Left ventricle myocardium superior (tissue), 1 donor: ENCODE results near the gene LAMTOR1. TPM values are rescaled to one million over a fixed set of nuclear protein-coding genes. Genes with fewer than 3 reads are reported as not detected.

ENCODE experiments used
- ATAC-seq: fragments of 200-7000 bp; cut with Tn5 transposase; one replicate; pipeline ENCODE4 v1.9.1; 2020; ENCODE audit warnings: mild to moderate bottlenecking, moderate library complexity
- DNase-seq: peaks from one replicate; pipeline ENCODE4 v3.0.0-alpha.2; 2020
- intact Hi-C: fragments of 100-400 bp; cut with micrococcal nuclease; formaldehyde crosslinking; loops from one replicate; pipeline ENCODE4 v1.11.0; 2022
- total RNA-seq: library from RNA; stranded (reverse); fragmentation: NEBNext Ultra II Directional; extraction: Animal tissue kit (Norgen Biotek cat#: 25700); gene quantifications from one replicate; pipeline ENCODE4 v1.2.1, GENCODE V29; 2021
- donor health status: DM: no; HTN: yes; CAD: no; lungs with severe emphysema.

Gene LAMTOR1
- total RNA-seq, 1 donor from 2014 or later, result 75.6 TPM

DNA sequence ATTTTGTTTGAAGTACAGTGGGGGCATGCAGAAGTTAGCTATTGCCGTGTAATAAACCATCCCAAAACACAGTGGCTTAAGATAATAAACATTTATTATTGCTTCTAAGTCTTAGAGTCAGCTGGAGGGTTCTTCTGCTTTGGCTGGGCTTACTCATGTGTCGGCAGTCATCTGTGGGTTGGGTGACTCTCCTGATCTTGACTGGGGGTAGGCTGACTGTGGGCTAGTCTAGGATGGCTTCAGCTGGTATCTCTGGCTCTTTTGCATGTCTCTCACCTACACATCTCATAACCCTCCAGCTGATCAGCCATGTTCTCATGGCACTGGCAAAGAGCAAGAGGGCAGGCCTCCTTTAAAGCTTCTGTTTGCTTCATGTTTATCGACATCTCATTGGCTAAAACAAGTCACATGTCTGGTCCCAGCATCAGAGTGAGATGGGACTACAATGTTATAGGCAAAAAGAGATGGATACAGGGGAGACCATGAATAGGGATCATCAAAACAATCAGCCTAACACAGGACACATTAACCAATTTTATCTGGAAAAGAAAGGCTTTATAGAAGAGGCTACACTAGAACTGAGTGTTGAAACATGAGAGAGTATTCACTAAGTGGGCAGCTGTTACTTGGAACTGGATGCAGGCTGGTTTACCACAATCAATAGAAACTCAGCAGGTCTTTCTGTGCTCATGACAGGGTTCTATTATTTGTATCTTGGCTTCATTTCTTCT lies 17.3 kb downstream of the LAMTOR1 start:
- no peak for DNase-seq
- intact Hi-C loops, result no loop called here
- no peak for ATAC-seq

DNA sequence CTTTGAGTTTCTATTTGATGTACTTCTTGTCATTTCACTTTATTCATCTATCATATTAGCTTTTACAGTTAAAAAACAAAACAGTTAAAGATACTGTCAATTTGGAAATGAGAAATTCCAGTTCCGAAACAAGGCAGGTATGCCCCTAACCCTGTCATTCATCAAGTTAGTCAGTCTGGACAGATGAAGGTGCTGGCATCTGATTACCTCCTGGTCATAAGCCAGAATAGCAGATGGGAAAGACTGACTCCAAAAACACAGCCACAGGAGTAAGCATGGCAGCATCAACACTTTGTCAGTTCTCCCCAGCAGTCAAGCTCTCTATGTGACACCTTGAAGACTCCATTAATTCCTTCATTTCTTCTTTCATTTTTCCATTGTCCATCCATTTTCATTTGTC lies 18.1 kb downstream of the LAMTOR1 start:
- DNase-seq (no peak), ATAC-seq (no peak)
- intact Hi-C loops, result loop anchor here (5.0 kb wide), 1 partner anchor 43 kb away; no protein-coding TSS in a partner anchor

DNA sequence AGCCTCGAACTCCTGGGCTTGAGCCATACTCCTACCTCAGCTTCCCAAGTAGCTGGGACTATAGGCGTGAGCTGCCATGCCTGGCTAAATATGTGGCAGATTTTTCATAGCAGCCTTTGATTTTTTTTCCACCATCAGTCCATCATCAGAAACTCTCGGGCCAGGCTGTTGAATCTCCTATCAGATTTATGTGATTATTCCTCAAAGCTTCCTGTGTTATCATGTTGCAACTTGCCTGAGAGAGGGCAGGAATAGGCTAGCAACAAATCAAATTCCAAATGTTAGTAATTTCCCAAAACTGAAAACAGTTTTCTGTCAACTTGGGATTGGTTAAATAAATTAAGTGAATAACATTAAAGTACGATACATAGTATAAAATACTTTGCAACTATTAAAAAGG lies 19.0 kb downstream of the LAMTOR1 start:
- intact Hi-C loops, result loop anchor here (5.0 kb wide), 1 partner anchor 42 kb away; no protein-coding TSS in a partner anchor
- no peak for ATAC-seq

DNA sequence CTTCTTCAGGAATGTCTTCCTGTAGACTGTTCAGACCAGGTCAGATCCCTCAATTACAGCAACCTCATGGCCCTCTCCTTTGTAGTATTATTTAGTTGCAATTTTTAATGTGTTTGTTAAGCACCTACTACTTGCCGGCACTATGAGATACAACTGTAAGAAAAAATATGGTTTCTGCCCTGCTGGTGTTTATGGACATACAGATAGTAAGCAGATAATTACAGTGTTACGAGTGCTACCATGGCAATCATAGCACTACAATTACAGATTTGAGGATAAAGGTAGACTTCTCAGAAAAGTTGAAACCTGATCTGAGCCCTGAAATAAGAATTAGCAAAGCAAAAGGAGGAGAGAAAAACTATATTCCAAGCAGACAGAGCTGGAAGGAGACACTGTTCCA lies 19.7 kb downstream of the LAMTOR1 start:
- intact Hi-C loops, result loop anchor here (5.0 kb wide), 1 partner anchor 41 kb away; no protein-coding TSS in a partner anchor
- no peak for DNase-seq
- ATAC-seq, result no peak

More for the DNA sequence above, 19.0 kb downstream of the LAMTOR1 start:
- DNase-seq, result no peak

DNA sequence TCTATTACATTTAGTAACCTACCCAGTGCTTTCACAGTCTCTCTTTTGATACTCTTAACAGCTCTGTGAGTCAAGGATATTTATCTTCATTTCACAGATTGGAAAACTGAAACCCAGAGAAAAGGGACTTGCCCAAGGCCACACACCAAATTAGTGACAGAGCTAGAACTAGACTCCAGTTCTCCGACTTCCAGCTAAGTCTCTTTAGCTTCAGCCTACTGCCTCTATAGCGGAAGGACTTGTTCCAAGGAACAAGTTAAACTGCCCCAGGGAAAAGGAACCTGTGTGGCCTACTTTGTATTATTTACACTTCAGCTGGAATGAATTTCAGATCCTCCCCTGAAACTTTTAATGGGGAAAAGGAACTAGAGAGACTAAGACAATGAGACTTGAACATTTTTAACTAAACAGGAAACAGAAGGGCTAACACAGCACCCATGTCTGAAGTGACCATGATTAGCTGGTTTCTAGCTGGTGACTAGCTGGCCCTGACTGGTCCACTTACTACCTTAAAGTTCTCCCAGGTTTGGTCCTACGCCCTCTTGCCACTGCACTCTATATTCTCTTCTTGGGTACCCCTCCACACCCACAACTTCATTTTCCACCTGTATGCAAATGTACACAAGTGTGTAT lies 21.2 kb downstream of the LAMTOR1 start:
- no peak for ATAC-seq
- intact Hi-C loops, result loop anchor here (5.0 kb wide), 1 partner anchor 40 kb away; no protein-coding TSS in a partner anchor
- no peak for DNase-seq

DNA sequence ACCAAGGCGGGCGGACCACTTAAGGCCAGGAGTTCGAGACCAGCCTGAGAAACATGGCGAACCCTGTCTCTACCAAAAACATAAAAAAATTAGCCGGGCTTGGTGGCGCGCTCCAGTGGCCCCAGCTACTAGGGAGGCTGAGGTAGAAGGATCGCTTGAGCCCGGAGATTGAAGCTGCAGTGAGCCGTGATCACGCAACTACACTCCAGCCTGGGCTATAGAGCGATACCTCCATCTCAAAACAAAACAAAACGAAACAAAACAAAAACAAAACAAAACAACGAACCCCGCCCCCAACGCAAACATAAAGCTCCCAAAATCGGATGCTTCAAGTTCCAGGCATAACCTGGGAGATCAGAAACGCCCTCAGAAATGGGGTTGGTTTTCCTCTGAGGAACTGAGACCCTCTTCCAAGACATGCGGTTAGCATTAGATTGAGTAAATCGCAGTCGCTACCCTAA lies 21.9 kb downstream of the LAMTOR1 start:
- no peak for ATAC-seq
- no peak for DNase-seq
- intact Hi-C loops, result loop anchor here (5.0 kb wide), 1 partner anchor 39 kb away; no protein-coding TSS in a partner anchor

DNA sequence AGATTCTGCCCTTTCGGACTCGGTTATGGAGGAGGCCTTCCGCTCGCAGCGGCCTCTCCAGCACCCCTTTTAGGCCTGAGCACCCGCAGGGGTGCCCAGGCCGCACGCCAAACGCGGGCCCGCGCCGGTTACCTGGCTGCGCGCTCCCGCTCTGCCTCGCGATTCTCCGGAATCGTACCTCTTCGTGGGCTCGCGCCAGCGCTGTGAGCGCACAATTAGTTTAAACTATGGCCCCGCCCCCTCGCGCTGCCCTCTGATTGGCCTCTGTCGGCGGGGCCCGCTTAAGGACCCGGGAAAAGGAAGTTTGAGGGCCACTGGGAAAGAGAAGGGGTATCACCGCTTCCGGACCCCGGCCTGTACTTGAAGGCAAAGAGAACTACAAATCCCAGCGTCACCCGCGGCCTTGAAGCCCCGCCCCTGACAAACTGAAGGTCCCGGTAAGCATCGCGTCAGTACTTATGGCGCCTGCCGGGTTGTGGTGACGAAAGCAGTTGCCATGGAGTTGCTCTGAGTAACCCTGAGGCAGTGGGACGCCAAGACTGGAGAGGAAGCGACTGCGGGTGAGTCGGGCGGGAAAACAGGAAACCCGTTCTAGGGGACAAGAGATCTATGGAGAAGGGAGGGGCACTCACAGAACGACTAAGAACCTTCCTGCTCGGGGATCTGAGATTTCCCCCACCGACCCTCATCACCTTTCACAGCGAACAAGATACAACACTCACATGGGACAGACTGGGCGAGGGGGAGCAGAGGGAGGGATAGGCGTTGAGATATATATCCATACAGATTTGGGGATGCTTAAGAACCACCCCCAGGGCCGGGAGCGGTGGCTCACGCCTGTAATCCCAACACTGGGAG lies 22.5 kb downstream of the LAMTOR1 start, which contains the start of the genes LRRC51 and NUMA1:
LRRC51 (plus strand) TSS at position 525 of the 858 bp plus-strand sequence. CDS start 8,234 bp downstream, outside the sequence.
NUMA1 (minus strand) TSS at position 217 of the 858 bp plus-strand sequence. CDS start 44,599 bp downstream, outside the sequence.
- ATAC-seq (peak; percentile 96), DNase-seq (peak; percentile 99)
- intact Hi-C loops, result loop anchor here (5.0 kb wide), 1 partner anchor 38 kb away; no protein-coding TSS in a partner anchor

DNA sequence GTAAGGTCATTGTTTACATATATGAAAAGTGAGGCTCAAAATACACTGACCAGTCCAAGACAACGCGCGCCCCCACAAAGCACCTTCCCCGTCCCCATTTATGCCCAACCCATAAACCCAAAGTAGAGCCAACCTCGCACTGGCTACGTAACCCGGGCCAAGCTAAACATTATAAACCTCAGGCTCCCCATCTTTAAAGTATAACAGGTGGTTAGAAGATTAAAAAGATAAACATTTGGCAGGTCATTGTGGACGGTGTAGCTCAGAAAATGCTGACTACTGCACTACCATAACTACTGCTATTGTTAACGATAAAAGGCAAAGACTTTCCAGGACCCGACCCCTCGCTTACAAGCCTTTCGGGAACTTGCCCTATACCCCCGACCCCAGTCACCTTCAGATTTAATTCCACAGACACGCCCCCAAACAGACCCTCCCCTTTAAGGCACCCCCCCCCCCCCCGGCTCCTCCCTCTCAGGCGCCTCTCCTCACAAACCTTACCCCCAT lies 23.2 kb downstream of the LAMTOR1 start:
- peak; percentile 50 for ATAC-seq

DNA sequence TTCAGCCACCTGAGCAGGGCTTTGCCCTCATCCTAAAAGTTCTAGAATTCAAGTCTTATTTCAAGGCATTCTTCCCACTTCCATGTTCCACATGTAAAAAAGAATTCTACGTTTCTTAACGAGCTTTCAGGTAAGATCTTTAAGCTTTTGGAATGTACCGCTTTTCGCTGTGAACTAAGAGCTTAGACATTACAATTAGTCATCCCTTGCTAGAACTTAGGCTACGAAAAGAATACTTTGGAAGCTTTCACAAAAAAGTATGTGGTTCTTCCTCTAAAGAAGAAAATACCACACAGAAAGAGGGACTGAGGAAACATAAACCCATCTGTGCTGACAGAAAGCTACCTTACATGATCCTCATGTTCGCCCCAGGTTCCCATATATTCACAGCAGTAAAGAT lies 24.6 kb downstream of the LAMTOR1 start:
- intact Hi-C loops, result no loop called here
- no peak for DNase-seq
- no peak for ATAC-seq

More for the DNA sequence above, 23.2 kb downstream of the LAMTOR1 start:
- DNase-seq, result no peak
- intact Hi-C loops, result loop anchor here (5.0 kb wide), 1 partner anchor 38 kb away; no protein-coding TSS in a partner anchor

DNA sequence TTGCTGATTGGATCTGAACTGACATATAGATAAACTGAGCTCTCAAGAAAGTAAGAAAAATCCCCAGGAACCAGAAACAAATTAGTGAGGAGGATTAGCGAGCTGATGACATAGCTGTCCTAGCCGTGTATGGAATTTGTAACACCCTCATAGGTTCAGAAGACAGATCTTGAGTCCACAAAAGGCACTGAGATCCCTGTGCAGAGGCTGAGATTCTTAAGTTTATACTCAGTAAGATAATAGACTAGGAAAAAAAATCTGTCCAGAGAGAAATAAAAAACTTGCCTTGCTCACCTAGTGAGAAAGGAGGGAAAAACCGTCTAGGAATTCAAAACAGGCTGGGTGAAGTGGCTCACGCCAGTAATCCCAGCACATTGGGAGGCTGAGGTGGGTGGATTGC lies 27.3 kb downstream of the LAMTOR1 start:
- DNase-seq (no peak), ATAC-seq (no peak)
- intact Hi-C loops, result no loop called here

DNA sequence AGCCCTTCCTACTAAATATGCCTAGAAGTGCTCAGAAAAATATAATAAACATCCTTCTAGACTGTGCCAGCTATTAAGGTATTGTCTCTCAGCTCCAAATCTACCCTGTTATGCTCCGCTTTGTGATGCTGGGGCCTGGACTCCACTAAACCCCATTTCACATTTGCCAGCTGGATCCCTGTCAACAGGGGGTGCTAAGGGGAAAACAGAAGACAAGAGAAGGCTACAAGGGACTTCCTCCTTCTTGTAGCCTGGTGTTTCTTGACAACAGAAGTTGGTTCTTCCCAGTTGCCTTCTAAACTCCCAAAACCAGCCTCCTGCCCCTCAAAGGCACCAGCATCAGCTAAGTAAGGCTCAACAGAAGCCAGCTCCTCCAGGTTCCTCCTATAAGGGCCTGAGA lies 28.0 kb downstream of the LAMTOR1 start:
- ATAC-seq, result no peak
- intact Hi-C loops, result no loop called here

DNA sequence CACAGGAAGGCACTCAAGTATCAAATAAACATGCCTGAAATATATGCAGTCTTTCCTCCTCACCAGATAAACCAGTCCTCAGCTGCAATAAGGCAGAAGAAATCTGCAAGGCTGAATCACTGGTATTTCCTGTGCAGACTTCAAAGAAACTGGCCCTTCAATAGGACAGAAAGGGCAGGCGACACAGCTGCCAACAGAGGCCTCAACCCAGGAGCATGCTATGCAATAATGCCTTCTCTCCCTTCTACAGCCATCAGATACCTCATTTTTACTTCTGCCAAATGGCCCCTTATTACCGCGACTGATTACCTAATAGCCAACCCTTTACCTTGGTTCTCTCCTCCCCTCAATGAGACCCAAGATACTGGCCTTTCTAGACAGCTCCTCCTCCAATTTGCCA lies 30.7 kb downstream of the LAMTOR1 start:
- intact Hi-C loops, result no loop called here
- DNase-seq (no peak), ATAC-seq (no peak)

More for the DNA sequence above, 28.0 kb downstream of the LAMTOR1 start:
- DNase-seq, result no peak

DNA sequence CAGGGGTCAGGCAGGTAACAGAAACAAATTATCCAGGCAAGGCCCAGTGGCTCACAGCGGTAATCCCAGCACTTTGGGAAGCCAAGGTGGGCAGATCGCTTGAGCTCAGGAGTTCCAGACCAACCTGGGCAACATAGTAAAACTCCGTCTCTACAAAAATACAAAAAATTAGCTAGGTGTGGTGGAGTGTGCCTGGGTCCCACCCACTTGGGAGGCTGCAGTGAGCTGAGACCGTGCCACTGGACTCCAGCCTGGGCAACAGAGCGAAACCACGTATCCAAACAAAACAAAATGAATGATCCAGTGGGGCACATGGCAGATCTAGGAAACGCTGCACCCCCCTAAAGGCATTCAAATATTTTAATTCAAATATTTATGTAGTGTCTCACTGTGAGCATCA lies 32.6 kb downstream of the LAMTOR1 start:
- ATAC-seq, result no peak
- DNase-seq, result no peak
- intact Hi-C loops, result no loop called here

DNA sequence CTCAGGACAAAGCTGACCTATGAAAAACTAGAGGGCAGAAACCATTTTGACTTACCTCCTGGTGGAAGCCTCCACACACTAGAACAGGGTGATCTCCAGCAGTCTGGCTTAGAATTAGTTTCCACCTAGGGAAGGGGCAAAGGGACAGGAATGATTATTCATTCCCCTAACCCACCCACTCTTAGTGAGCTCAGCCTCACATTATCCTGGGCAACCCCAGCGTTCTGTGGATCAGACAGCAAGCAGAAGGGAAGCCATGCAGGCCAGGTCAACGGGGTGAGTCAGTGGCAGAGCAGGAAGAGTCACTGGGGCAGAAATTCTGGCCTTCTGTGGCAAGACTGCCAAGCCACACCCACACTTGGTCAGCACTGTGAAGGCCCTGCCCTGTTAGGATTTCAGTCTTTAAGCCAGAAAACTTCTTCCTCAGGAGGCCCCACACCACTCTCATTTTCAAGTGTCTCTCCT lies 33.3 kb downstream of the LAMTOR1 start:
- intact Hi-C loops, result no loop called here
- ATAC-seq, result peak; percentile 97
- peak; percentile 83 for DNase-seq

DNA sequence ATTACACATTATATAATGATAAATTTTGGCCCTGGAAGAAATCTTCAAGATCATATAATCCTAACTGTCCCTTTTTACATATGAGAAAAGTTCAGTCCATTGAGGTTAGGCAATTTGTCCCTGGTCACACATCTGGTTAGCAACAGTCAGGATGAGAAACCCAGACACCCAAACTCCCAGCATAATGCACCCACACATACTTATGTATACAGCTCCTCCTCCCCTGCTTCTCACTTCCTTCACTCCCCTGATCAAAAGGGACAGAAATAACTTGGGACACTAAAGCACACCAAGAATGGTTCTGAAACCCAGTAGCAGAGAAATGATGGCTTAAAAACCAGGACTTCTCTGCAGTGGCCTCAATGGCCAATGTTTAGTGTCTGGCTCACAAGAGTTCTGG lies 33.9 kb downstream of the LAMTOR1 start:
- ATAC-seq, result peak; percentile 42
- DNase-seq, result no peak
- intact Hi-C loops, result no loop called here

DNA sequence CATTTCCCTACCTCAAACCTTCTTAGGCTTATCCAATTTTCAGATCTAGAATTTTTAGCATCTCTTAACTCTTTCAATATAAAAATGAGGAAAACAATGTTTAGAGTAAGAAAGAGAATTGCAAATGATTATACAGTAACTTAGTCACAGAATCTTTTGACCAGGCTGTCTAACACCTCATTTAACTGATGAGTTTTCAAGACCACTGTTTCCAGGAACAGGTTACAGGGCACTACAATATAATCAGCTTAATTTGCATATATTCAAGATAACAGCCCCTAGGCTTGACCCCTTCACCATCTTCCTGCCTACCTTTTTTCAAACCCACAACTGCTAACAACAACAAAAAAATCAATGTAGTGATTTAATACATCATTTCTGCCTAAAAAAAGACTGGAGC lies 35.4 kb downstream of the LAMTOR1 start:
- no peak for DNase-seq
- ATAC-seq, result no peak
- intact Hi-C loops, result no loop called here

DNA sequence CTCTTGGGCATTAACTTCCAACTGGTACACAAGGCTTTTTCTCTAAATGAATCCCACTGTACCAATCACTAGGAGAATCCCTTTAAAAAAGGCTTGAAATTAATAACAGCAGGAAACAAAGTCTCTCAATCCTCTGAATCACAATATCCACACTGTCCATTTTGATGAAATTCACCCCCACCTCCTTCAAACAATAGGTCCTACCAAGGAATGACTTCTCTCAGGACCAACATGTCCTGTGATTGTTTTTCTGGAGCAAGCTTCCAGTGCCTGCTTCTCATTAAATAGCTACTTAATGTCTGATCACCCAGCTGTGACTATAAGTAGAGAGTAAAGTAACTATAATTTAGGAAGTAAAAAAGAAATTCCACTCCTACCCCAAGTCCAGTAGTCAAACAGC lies 35.8 kb downstream of the LAMTOR1 start:
- intact Hi-C loops, result no loop called here
- DNase-seq (no peak), ATAC-seq (no peak)

DNA sequence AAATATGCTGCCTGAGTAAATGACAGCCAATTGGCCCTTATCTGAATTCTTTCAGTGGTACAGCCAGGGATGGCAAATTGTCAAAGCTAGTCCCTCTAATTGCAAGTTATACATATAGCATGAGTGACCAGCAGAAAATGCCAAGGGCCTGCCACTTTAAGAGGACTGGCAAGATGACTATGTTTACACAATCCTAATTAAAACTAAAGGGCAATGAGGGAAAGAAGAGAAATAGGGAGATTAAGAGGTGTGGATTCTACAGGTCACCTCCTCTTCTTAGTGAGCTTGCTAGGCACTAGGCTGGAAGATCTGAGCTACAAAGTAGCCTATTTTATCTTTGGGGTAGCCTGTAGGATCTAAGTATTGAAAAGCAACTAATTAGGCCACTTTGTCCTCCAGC lies 36.2 kb downstream of the LAMTOR1 start:
- intact Hi-C loops, result no loop called here
- DNase-seq (no peak), ATAC-seq (no peak)
